CD4-positive, alpha-beta T cell (primary cell): ENCODE measurements around the gene POLR3G. TPM values are rescaled to one million over a fixed set of nuclear protein-coding genes. Genes with fewer than 3 reads are reported as not detected.

Source experiments
- ATAC-seq: fragments of 200-7000 bp; cut with Tn5 transposase; one replicate; pipeline ENCODE4 v1.10.0; 2022; ENCODE audit warnings: mild to moderate bottlenecking; ENCODE audit not compliant: poor library complexity
- CTCF ChIA-PET: fragments of 350-600 bp; sonication (Branson Sonifier 250); formaldehyde crosslinking; loops from one replicate; lab custom pipeline; 2021; ENCODE audit warnings: antibody characterized with exemption, inconsistent platforms; lab: Charles Lee
- POLR2A ChIA-PET: fragments of 350-600 bp; sonication (Branson Sonifier 250); formaldehyde crosslinking; loops from one replicate; lab custom pipeline; 2021; ENCODE audit warnings: antibody characterized with exemption, inconsistent platforms; lab: Charles Lee
- DNase-seq, 14 experiments: peaks; one replicate each; pipeline ENCODE4 v3.0.0-alpha.2; 2013 to 2020; ENCODE audit warnings: mixed read lengths in 2 of 14
- H3K27ac ChIP-seq, 2 donors: one replicate each; pipeline versions ENCODE4 v1.5.1 to v1.7.0; 2013; ENCODE audit warnings: low read length in 2 of 2, low read depth in 1 of 2, mild to moderate bottlenecking in 1 of 2
- H3K27me3 ChIP-seq, 2 experiments: 1 replicate in 1 of 2; 2 replicates in 1 of 2; pipeline versions ENCODE4 v1.6.1 to v1.7.0; 2013; ENCODE audit warnings: low read length in 2 of 2, control low read depth in 1 of 2, mild to moderate bottlenecking in 1 of 2, moderate library complexity in 1 of 2; ENCODE audit not compliant: insufficient read depth in 2 of 2, control insufficient read depth in 1 of 2
- H3K36me3 ChIP-seq: one replicate; pipeline ENCODE4 v1.6.1; 2013; ENCODE audit warnings: low read length, control low read depth; ENCODE audit not compliant: insufficient read depth
- H3K4me1 ChIP-seq: one replicate; pipeline ENCODE4 v1.6.1; 2013; ENCODE audit warnings: low read length, control low read depth; ENCODE audit not compliant: insufficient read depth
- H3K4me3 ChIP-seq: one replicate; pipeline ENCODE4 v1.5.1; 2013; ENCODE audit warnings: mild to moderate bottlenecking, low read length, moderate library complexity
- H3K9me3 ChIP-seq, 2 experiments: 1 replicate in 1 of 2; 2 replicates in 1 of 2; pipeline versions ENCODE4 v1.6.1 to v1.7.0; 2013; ENCODE audit warnings: low read length in 2 of 2, mild to moderate bottlenecking in 2 of 2, control low read depth in 1 of 2, moderate library complexity in 1 of 2; ENCODE audit not compliant: control insufficient read depth in 1 of 2, insufficient read depth in 1 of 2
- H3K27ac Mint-ChIP-seq: one replicate; pipeline ENCODE4 v1.8.0; 2020; ENCODE audit warnings: mixed read lengths
- H3K27me3 Mint-ChIP-seq: one replicate; pipeline ENCODE4 v1.8.0; 2021; ENCODE audit warnings: mixed read lengths
- H3K36me3 Mint-ChIP-seq: one replicate; pipeline ENCODE4 v1.8.0; 2021; ENCODE audit warnings: low read depth, mixed read lengths
- H3K4me1 Mint-ChIP-seq: one replicate; pipeline ENCODE4 v1.8.0; 2021; ENCODE audit warnings: low read depth, mixed read lengths
- H3K4me3 Mint-ChIP-seq: one replicate; pipeline ENCODE4 v1.8.0; 2020; ENCODE audit warnings: mild to moderate bottlenecking, mixed read lengths
- H3K9me3 Mint-ChIP-seq: one replicate; pipeline ENCODE4 v1.8.0; 2020; ENCODE audit warnings: mixed read lengths
- intact Hi-C, 2 experiments: fragments of 100-400 bp; cut with DNase I in 1 of 2; cut with micrococcal nuclease in 1 of 2; formaldehyde crosslinking; loops; one replicate each; pipeline versions ENCODE4 v1.15.1 to v1.9.0; 2023 to 2025; cut with DNase I, micrococcal nuclease
- total RNA-seq, 174 experiments: library from RNA in 2 of 174; stranded (reverse) in 2 of 174; gene quantifications; one replicate each; pipeline ENCODE4 v1.2.3 and lab custom pipeline; 2021 to 2026
- TF ChIP-seq, protein P1 (sequence below): fragments of 200-600 bp; IDR thresholded peaks from one replicate; pipeline ENCODE4 v1.8.0; 2022; ENCODE audit warnings: antibody characterized with exemption, mild to moderate bottlenecking

The POLR3G gene
- total RNA-seq, 2 experiments from 2014 or later = 0.80 to 2.3 TPM

- ChIA-PET CTCF (interaction anchor here (0.9 kb wide), 1 partner anchor 1831 kb away, joined by 3 read pairs; no protein-coding TSS in a partner anchor), POLR2A (interaction anchor here (0.6 kb wide), 1 partner anchor 84 kb away, joined by 3 read pairs; the partner anchor contains the start of genes MBLAC2 and POLR3G)
- Mint-ChIP-seq H3K4me1 (peaks cover 11% of the 10 kb centered on the region), H3K4me3 (peak within 1 kb of the TSS; percentile 30), H3K27ac (no peak within 1 kb of the TSS), H3K9me3 (no peaks in the 10 kb centered on the region), H3K36me3 (no peaks in the 10 kb centered on the region), H3K27me3 (peaks cover 90% of the 10 kb centered on the region)
- Histone ChIP-seq H3K4me3 (no peak within 1 kb of the TSS), H3K4me1 (peaks cover 10% of the 10 kb centered on the region), H3K36me3 (no peaks in the 10 kb centered on the region), H3K27ac (no peak within 1 kb of the TSS), H3K9me3 (peaks cover 0 to 5% of the 10 kb centered on the region in 2 experiments), H3K27me3 (peaks cover 20 to 63% of the 10 kb centered on the region in 2 experiments)
- TF ChIP-seq, protein P1, sequence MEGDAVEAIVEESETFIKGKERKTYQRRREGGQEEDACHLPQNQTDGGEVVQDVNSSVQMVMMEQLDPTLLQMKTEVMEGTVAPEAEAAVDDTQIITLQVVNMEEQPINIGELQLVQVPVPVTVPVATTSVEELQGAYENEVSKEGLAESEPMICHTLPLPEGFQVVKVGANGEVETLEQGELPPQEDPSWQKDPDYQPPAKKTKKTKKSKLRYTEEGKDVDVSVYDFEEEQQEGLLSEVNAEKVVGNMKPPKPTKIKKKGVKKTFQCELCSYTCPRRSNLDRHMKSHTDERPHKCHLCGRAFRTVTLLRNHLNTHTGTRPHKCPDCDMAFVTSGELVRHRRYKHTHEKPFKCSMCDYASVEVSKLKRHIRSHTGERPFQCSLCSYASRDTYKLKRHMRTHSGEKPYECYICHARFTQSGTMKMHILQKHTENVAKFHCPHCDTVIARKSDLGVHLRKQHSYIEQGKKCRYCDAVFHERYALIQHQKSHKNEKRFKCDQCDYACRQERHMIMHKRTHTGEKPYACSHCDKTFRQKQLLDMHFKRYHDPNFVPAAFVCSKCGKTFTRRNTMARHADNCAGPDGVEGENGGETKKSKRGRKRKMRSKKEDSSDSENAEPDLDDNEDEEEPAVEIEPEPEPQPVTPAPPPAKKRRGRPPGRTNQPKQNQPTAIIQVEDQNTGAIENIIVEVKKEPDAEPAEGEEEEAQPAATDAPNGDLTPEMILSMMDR = no peak
- DNase-seq = peak in 2 of 14 experiments; percentile 7 to 13
- intact Hi-C loops = no loop called here
- no peak for ATAC-seq
Observed at GRCh38 chr5:90558344-90559192, 83.9 kb downstream of the POLR3G start, which contains the start of gene ADGRV1. ADGRV1 (plus strand) TSS chr5:90558797; CDS start chr5:90558896, 99 bp downstream.

GRCh38 chr5:90560771-90561170 is 86.1 kb downstream of the POLR3G start:
- intact Hi-C loops = no loop called here
- Histone ChIP-seq H3K36me3 (no peaks in the 10 kb centered on the region), H3K27me3 (peaks cover 17 to 46% of the 10 kb centered on the region in 2 experiments), H3K9me3 (peaks cover 0 to 5% of the 10 kb centered on the region in 2 experiments), H3K4me3 (no peak overlapping the region), H3K27ac (no peak overlapping the region), H3K4me1 (peaks cover 10% of the 10 kb centered on the region)
- CTCF ChIA-PET = no interaction called here
- H3K27ac Mint-ChIP-seq = no peak overlapping the region
- peaks cover 11% of the 10 kb centered on the region for H3K4me1 Mint-ChIP-seq
- TF ChIP-seq, protein P1 = no peak
- no peak for ATAC-seq
- no peak overlapping the region for H3K4me3 Mint-ChIP-seq
- POLR2A ChIA-PET = no interaction called here
- H3K9me3 Mint-ChIP-seq = no peaks in the 10 kb centered on the region
- DNase-seq = no peak
- H3K27me3 Mint-ChIP-seq = peaks cover 87% of the 10 kb centered on the region
- no peaks in the 10 kb centered on the region for H3K36me3 Mint-ChIP-seq

DNA sequence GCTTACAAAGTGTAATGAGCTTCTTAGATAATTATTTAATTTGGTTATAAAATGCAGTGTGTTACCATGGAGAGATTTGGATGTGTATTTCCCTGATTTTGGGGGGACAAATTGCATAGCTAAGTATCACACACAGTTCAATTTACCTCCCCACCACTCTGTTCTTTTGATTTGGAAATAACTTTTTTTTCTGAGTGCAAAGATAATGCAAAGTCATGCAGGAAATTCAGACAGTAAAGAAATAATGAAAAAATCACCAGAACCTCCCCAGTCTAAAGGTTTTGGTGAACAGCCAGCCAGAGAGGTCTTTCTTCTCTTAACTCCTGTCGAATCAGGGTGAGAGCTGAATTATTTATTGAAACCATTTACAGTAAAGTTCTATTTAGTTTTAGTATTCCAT is 87.1 kb downstream of the POLR3G start:
- H3K27ac Mint-ChIP-seq = no peak overlapping the region
- no peak overlapping the region for H3K4me3 Mint-ChIP-seq
- no peaks in the 10 kb centered on the region for H3K9me3 Mint-ChIP-seq
- TF ChIP-seq, protein P1 = no peak
- Histone ChIP-seq H3K36me3 (no peaks in the 10 kb centered on the region), H3K27me3 (peaks cover 17 to 46% of the 10 kb centered on the region in 2 experiments), H3K27ac (no peak overlapping the region), H3K4me3 (no peak overlapping the region), H3K9me3 (peaks cover 0 to 5% of the 10 kb centered on the region in 2 experiments), H3K4me1 (peaks cover 10% of the 10 kb centered on the region)
- no peaks in the 10 kb centered on the region for H3K36me3 Mint-ChIP-seq
- intact Hi-C loops = no loop called here
- CTCF ChIA-PET = no interaction called here
- H3K4me1 Mint-ChIP-seq = peaks cover 11% of the 10 kb centered on the region
- POLR2A ChIA-PET = no interaction called here
- ATAC-seq = no peak
- H3K27me3 Mint-ChIP-seq = peaks cover 81% of the 10 kb centered on the region
- DNase-seq = no peak
